ENCODE results near the gene UBR4.

DNA sequence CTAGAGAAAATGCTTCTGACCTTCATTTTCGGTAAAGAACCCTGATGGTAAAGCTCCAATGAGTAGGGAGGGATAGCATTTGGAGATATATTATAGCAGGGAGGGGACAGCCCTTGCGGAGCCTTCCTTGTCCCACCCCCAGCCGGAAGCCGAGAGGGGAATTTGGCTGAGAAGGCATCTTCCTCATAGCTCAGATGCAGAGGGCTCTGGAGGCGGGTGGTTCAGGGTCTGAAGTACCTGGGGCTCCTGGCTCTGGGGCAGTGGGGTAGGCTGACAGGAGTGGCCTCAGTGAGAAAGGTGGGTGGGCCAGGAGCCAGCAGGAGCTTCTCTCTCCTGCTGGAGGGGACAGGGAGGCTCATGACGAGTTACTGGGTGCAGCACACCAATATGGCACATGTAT, 165.6 kb downstream of the UBR4 start:
- TF ChIP-seq, protein P1, sequence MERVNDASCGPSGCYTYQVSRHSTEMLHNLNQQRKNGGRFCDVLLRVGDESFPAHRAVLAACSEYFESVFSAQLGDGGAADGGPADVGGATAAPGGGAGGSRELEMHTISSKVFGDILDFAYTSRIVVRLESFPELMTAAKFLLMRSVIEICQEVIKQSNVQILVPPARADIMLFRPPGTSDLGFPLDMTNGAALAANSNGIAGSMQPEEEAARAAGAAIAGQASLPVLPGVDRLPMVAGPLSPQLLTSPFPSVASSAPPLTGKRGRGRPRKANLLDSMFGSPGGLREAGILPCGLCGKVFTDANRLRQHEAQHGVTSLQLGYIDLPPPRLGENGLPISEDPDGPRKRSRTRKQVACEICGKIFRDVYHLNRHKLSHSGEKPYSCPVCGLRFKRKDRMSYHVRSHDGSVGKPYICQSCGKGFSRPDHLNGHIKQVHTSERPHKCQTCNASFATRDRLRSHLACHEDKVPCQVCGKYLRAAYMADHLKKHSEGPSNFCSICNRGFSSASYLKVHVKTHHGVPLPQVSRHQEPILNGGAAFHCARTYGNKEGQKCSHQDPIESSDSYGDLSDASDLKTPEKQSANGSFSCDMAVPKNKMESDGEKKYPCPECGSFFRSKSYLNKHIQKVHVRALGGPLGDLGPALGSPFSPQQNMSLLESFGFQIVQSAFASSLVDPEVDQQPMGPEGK (CRISPR knock-in tag; IDR thresholded peaks at IDR 0.05; ENCODE audit: borderline replicate concordance): no peak
- TF ChIP-seq, protein P2, sequence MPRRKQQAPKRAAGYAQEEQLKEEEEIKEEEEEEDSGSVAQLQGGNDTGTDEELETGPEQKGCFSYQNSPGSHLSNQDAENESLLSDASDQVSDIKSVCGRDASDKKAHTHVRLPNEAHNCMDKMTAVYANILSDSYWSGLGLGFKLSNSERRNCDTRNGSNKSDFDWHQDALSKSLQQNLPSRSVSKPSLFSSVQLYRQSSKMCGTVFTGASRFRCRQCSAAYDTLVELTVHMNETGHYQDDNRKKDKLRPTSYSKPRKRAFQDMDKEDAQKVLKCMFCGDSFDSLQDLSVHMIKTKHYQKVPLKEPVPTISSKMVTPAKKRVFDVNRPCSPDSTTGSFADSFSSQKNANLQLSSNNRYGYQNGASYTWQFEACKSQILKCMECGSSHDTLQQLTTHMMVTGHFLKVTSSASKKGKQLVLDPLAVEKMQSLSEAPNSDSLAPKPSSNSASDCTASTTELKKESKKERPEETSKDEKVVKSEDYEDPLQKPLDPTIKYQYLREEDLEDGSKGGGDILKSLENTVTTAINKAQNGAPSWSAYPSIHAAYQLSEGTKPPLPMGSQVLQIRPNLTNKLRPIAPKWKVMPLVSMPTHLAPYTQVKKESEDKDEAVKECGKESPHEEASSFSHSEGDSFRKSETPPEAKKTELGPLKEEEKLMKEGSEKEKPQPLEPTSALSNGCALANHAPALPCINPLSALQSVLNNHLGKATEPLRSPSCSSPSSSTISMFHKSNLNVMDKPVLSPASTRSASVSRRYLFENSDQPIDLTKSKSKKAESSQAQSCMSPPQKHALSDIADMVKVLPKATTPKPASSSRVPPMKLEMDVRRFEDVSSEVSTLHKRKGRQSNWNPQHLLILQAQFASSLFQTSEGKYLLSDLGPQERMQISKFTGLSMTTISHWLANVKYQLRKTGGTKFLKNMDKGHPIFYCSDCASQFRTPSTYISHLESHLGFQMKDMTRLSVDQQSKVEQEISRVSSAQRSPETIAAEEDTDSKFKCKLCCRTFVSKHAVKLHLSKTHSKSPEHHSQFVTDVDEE (CRISPR knock-in tag; IDR thresholded peaks at IDR 0.05): no peak
- TF ChIP-seq, protein P3, sequence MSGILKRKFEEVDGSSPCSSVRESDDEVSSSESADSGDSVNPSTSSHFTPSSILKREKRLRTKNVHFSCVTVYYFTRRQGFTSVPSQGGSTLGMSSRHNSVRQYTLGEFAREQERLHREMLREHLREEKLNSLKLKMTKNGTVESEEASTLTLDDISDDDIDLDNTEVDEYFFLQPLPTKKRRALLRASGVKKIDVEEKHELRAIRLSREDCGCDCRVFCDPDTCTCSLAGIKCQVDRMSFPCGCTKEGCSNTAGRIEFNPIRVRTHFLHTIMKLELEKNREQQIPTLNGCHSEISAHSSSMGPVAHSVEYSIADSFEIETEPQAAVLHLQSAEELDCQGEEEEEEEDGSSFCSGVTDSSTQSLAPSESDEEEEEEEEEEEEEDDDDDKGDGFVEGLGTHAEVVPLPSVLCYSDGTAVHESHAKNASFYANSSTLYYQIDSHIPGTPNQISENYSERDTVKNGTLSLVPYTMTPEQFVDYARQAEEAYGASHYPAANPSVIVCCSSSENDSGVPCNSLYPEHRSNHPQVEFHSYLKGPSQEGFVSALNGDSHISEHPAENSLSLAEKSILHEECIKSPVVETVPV (CRISPR knock-in tag; IDR thresholded peaks at IDR 0.05): no peak
- TF ChIP-seq ARNTL (CRISPR knock-in tag; IDR thresholded peaks at IDR 0.05; ENCODE audit: borderline replicate concordance, low read depth): no peak
- no peak for TF ChIP-seq ISL1 (CRISPR knock-in tag; IDR thresholded peaks at IDR 0.05)
- TF ChIP-seq, protein P4, sequence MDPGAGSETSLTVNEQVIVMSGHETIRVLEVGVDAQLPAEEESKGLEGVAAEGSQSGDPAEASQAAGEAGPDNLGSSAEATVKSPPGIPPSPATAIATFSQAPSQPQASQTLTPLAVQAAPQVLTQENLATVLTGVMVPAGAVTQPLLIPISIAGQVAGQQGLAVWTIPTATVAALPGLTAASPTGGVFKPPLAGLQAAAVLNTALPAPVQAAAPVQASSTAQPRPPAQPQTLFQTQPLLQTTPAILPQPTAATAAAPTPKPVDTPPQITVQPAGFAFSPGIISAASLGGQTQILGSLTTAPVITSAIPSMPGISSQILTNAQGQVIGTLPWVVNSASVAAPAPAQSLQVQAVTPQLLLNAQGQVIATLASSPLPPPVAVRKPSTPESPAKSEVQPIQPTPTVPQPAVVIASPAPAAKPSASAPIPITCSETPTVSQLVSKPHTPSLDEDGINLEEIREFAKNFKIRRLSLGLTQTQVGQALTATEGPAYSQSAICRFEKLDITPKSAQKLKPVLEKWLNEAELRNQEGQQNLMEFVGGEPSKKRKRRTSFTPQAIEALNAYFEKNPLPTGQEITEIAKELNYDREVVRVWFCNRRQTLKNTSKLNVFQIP (CRISPR knock-in tag; IDR thresholded peaks at IDR 0.05; ENCODE audit: borderline replicate concordance, low read depth): no peak
- TF ChIP-seq CSDC2 (CRISPR knock-in tag; IDR thresholded peaks at IDR 0.05): no peak
- TF ChIP-seq ZNF70 (CRISPR knock-in tag; IDR thresholded peaks at IDR 0.05): no peak
